ENCODE results near the gene AXIN2. TPM values are rescaled to one million over a fixed set of nuclear protein-coding genes. Genes with fewer than 3 reads are reported as not detected.

AXIN2 gene
- total RNA-seq, 2 donors from 2014 or later, result 5.4 to 16.2 TPM

DNA sequence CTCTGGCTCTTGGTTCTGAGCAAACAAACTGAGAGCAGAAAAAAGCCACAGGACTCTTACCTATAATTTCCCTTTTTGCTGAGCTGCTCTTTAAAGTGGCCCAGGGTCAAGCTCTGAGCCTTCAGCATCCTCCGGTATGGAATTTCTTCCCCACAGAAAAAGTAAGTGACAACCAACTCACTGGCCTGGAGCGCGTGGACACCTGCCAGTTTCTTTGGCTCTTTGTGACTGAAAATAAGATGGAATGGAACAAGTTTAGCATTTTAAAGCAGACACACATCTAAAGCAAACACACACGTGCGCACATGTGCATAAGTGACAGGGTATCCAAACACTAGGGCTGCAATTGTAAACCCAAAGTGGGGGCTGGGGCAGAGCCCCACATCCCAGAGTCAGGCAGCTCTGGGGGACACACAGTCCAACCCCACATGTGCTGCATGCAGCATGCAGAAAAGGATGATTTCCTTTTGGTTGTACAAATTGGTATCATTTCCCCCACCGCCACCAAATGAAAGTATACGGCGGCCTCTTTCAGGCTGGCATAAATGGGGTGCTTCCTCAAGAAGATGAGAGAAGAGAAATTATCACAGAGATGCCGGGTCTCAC is 27.5 kb downstream of the AXIN2 start:
- intact Hi-C loops (cut with DNase I), result no loop called here
- ATAC-seq, result no peak

DNA sequence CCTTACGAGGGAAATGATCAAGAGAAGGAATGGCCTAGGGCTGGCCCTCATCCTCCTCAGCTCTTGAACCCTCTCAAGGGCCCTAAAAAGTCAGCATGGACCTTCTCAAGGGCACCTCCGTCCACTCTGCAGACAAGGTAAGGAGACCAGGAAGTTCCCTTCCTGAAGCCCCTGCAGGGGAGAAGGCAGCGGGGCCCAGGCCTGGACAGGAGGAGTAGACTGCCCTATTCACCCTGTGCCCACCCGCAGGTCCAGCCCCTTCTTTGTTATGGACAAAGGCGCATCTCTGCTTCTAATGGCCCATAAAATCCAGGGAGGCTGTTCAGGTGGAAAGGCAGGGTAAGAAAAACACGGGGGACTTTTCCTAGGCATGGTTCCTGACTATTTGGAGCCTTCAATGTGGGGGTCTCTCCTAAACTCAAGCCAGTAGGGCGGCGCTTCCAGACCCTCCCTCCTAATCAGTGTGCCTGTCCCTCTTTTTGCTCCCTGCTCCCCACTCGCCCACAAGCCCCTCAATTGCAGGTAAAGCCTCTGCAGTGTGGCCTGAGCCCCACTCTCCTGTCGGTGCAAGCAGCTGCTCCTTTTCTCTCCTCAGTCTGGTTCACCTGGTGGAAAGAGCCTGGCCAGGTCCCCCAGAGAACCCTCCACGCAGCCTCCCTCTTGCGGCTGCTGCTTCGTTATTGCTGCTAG is 28.2 kb downstream of the AXIN2 start:
- Histone ChIP-seq H3K27ac (no peak overlapping the region), H3K27me3 (no peaks in the 10 kb centered on the region), H3K36me3 (replicated peaks in 1 of 2; ENCODE audit: insufficient read depth in 1 of 2, low read depth in 2 of 2) (peaks cover 0 to 7% of the 10 kb centered on the region in 2 donors), H3K4me3 (no peak overlapping the region), H3K9me3 (no peaks in the 10 kb centered on the region), H3K4me1 (peaks cover 15% of the 10 kb centered on the region)
- DNase-seq (no peak), ATAC-seq (no peak)
- TF ChIP-seq, protein P1, sequence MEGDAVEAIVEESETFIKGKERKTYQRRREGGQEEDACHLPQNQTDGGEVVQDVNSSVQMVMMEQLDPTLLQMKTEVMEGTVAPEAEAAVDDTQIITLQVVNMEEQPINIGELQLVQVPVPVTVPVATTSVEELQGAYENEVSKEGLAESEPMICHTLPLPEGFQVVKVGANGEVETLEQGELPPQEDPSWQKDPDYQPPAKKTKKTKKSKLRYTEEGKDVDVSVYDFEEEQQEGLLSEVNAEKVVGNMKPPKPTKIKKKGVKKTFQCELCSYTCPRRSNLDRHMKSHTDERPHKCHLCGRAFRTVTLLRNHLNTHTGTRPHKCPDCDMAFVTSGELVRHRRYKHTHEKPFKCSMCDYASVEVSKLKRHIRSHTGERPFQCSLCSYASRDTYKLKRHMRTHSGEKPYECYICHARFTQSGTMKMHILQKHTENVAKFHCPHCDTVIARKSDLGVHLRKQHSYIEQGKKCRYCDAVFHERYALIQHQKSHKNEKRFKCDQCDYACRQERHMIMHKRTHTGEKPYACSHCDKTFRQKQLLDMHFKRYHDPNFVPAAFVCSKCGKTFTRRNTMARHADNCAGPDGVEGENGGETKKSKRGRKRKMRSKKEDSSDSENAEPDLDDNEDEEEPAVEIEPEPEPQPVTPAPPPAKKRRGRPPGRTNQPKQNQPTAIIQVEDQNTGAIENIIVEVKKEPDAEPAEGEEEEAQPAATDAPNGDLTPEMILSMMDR (IDR thresholded peaks at IDR 0.05), result no peak
- TF ChIP-seq POLR2A (IDR thresholded peaks at IDR 0.05), result no peak
- intact Hi-C loops (cut with DNase I), result no loop called here
- WGBS, 2 donors, result 81 to 87% methylated on average over 12 to 13 of the region's 13 CpGs

More for the DNA sequence above, 27.5 kb downstream of the AXIN2 start:
- Histone ChIP-seq H3K4me1 (peaks cover 15% of the 10 kb centered on the region), H3K4me3 (no peak overlapping the region), H3K36me3 (replicated peaks in 1 of 2; ENCODE audit: insufficient read depth in 1 of 2, low read depth in 2 of 2) (peaks cover 0 to 7% of the 10 kb centered on the region in 2 donors), H3K9me3 (no peaks in the 10 kb centered on the region), H3K27ac (no peak overlapping the region), H3K27me3 (no peaks in the 10 kb centered on the region)
- no peak for DNase-seq
- TF ChIP-seq, protein P1 (IDR thresholded peaks at IDR 0.05), result no peak
- no peak for TF ChIP-seq POLR2A (IDR thresholded peaks at IDR 0.05)
- WGBS, 2 donors, result 87 to 92% methylated on average over 9 of the region's 9 CpGs

DNA sequence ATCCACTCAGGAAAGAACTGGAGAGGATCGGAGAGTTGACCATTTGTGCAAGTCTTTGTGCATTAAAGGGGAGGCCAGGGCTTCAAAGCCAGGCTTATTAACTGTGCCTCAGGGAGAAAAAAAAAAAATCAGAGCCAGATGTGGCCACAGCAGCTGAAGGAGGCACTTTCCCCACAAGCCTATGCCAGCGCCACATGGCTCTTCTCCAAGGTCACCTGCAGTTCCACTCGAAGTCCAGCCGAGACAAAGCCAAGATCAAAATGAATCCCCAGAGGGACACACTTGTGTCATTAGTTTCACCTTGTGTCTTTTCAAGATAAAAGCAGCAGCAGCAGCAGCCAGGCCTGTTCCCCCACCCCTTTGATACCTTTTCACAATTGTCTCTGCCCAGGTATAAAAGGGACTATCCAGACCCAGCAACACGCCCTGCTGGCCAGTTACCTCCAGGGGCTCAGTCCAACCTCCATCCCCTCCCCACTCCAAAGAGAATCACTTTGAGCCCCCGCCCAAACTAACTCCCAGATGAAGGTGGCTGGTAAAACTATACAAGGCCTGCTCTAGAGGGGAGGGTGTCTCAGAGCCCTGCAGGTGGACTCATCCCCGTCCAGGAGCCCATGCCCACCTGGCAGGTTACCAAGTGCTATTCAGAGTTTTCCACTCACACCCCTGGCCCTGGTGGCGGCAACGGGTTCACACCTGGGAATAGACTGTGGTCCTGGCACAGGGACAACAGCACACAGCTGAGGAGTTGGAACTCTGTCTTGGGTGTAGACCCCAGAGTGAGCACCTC is 29.2 kb downstream of the AXIN2 start:
- no peak for TF ChIP-seq POLR2A (IDR thresholded peaks at IDR 0.05)
- TF ChIP-seq, protein P1 (IDR thresholded peaks at IDR 0.05), result no peak
- peaks cover 0 to 4% of the 10 kb centered on the region in 2 donors for H3K36me3 ChIP-seq (replicated peaks in 1 of 2; ENCODE audit: insufficient read depth in 1 of 2, low read depth in 2 of 2)
- ATAC-seq, result no peak
- DNase-seq, result peak in 2 of 4 donors; percentile 33 to 43
- no peaks in the 10 kb centered on the region for H3K27me3 ChIP-seq
- peak overlapping the region in 1 of 4 donors; percentile 42 for H3K27ac ChIP-seq
- H3K4me1 ChIP-seq, result peaks cover 15% of the 10 kb centered on the region
- no peak overlapping the region for H3K4me3 ChIP-seq
- WGBS, 2 donors, result 41 to 65% methylated on average over 7 to 9 of the region's 9 CpGs
- no peaks in the 10 kb centered on the region for H3K9me3 ChIP-seq
- intact Hi-C loops (cut with DNase I), result no loop called here

DNA sequence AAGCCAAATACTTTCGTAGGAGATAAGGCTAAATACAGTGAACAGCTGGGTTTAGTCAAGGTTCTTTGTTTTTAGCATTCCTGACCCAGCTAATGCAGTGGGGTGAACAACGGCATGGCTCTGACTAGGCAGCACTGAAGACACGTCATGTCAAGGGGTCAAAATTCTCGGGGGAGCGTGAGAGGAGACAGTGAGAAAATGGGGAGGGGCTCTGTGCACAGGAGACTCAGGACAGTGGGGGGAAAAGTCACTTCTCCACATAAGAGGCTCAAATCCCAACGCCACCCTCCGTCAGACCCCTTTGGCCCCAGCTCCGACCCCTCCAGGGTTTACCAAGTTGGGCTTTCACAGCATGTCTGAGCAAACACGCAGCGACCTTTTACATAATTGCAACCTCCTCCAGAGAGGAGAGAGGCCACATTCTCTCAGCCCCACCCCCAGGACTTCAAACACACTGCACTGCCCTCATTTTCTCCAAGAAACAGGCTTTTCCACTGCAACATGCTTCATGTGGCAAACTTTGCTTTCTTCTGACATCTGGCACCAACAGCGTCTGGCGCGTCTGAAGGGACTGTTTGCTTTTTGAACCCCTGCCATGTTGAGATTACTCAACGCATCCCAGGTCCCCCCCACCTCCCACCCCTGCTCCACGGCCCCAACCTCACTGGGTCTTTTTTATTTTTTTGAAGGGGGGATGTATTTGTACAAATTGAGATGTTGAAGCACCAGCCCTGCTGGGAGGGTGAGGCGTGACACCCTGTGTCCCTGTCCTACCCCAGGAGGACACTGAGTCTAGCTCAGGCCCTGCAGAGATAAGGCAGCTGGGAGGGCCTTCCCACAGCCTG is 30.0 kb downstream of the AXIN2 start:
- H3K4me3 ChIP-seq, result no peak overlapping the region

More for the DNA sequence above, 30.0 kb downstream of the AXIN2 start:
- ATAC-seq (peak; percentile 70), DNase-seq (peak; percentile 16 to 48 (median 46))
- H3K9me3 ChIP-seq, result no peaks in the 10 kb centered on the region
- intact Hi-C loops (cut with DNase I), result no loop called here
- H3K27me3 ChIP-seq, result no peaks in the 10 kb centered on the region
- H3K36me3 ChIP-seq (replicated peaks in 1 of 2; ENCODE audit: insufficient read depth in 1 of 2, low read depth in 2 of 2), result peaks cover 0 to 4% of the 10 kb centered on the region in 2 donors
- peaks cover 15% of the 10 kb centered on the region for H3K4me1 ChIP-seq
- WGBS, 2 donors, result 36 to 40% methylated on average over 16 of the region's 16 CpGs
- TF ChIP-seq POLR2A (IDR thresholded peaks at IDR 0.05), result no peak
- TF ChIP-seq, protein P1 (IDR thresholded peaks at IDR 0.05), result peak in 2 of 7 experiments; percentile 16 to 18
- peak overlapping the region in 2 of 4 donors; percentile 26 to 42 for H3K27ac ChIP-seq
